Activated CD4-positive, alpha-beta T cell treated with anti-CD3 and anti-CD28 coated beads for 36 hours (primary cell): ENCODE measurements around the gene NFAT5. TPM values are rescaled to one million over a fixed set of nuclear protein-coding genes. Genes with fewer than 3 reads are reported as not detected.

Source experiments
- ATAC-seq: fragments of 200-7000 bp; cut with Tn5 transposase; one replicate; pipeline ENCODE4 v1.10.0; 2021; ENCODE audit warnings: mild to moderate bottlenecking, moderate library complexity
- CTCF ChIA-PET: fragments of 350-600 bp; sonication (Branson Sonifier 250); formaldehyde crosslinking; loops from one replicate; lab custom pipeline; 2021; ENCODE audit warnings: antibody characterized with exemption; lab: Charles Lee
- POLR2A ChIA-PET: fragments of 350-600 bp; sonication (Branson Sonifier 250); formaldehyde crosslinking; loops from one replicate; lab custom pipeline; 2021; ENCODE audit warnings: antibody characterized with exemption, inconsistent platforms; lab: Charles Lee
- DNase-seq: peaks from one replicate; pipeline ENCODE4 v3.0.0-alpha.2; 2020
- H3K27ac Mint-ChIP-seq: one replicate; pipeline ENCODE4 v1.8.0; 2021; ENCODE audit warnings: mixed read lengths
- H3K27me3 Mint-ChIP-seq: one replicate; pipeline ENCODE4 v1.8.0; 2021; ENCODE audit warnings: mixed read lengths
- H3K36me3 Mint-ChIP-seq: one replicate; pipeline ENCODE4 v1.8.0; 2021; ENCODE audit warnings: low read depth, mixed read lengths
- H3K4me1 Mint-ChIP-seq: one replicate; pipeline ENCODE4 v1.8.0; 2021; ENCODE audit warnings: mixed read lengths
- H3K4me3 Mint-ChIP-seq: one replicate; pipeline ENCODE4 v1.8.0; 2021; ENCODE audit warnings: mild to moderate bottlenecking, moderate library complexity, mixed read lengths
- H3K9me3 Mint-ChIP-seq: one replicate; pipeline ENCODE4 v1.8.0; 2021; ENCODE audit warnings: low read depth, mixed read lengths
- intact Hi-C, 2 experiments: fragments of 100-400 bp; cut with DNase I in 1 of 2; cut with micrococcal nuclease in 1 of 2; formaldehyde crosslinking; loops; one replicate each; pipeline versions ENCODE4 v1.14.2 to v1.15.1; 2022 to 2024; cut with DNase I, micrococcal nuclease
- microRNA-seq: library from miRNA; unstranded; fragments of <30 nt; microRNA quantifications from one replicate; pipeline ENCODE4 v1.2.0, GENCODE V29; 2021; ENCODE audit warnings: borderline replicate concordance
- total RNA-seq, 2 experiments: library from RNA; stranded (reverse); gene quantifications; one replicate each; pipeline ENCODE4 v1.2.3, GENCODE V29; 2021

NFAT5 gene
- total RNA-seq, 2 experiments from 2014 or later = 29.6 to 37.9 TPM

DNA sequence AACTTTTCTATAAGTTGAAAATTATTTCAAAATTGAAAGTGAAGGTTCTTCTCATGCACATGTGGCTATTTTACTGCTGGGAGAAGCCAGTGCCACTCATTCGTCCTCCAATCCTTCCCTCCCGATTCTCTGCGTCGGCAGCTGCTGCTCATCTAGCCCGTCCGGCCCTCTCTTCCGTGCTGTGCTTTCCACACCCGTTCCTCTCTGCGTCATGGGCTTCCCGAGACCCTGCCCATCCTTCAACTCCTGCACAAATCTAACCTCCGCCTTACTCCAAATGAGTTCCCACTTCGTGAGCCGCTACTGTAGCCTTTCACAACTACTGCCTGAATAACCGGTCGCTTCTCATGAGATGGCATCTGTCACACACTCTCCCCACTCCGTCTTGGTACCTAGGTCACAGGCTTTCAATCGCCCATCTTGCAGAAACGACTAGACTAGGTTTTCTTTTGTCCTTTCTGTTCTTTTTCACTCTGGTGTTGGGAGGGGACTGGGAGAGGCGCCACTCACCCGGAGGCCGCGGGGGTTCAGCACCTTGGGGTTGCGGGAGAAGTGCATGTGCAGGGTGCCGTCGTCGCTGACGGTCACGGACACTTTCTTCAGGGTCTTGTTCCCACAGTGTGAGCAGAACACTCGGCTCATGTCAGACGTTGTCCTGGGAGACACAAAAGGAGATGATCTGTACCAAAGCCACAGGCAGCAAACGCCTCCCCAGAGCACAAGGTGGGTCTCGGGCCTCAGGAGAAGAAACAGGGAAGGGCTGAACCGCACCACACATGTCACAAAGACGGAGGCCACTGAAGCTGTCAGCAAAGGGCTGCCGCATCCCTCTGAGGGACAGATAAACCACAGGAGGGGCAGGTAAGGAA is 178.8 kb downstream of the NFAT5 start:
- no peaks in the 10 kb centered on the region for H3K27me3 Mint-ChIP-seq
- H3K4me1 Mint-ChIP-seq = peaks cover 5% of the 10 kb centered on the region
- H3K36me3 Mint-ChIP-seq = peaks cover 72% of the 10 kb centered on the region
- ChIA-PET CTCF (interaction anchor here (1.6 kb wide), 1 partner anchor 10 kb away, joined by 7 read pairs; the partner anchor contains the start of gene NOB1), POLR2A (interaction anchor here (0.6 to 1.2 kb wide), 2 partner anchors 10 to 65 kb away, joined by 3 read pairs; partner anchors contain the start of gene NOB1)
- intact Hi-C loops = no loop called here
- no peak for ATAC-seq
- no peak overlapping the region for H3K4me3 Mint-ChIP-seq
- no peaks in the 10 kb centered on the region for H3K9me3 Mint-ChIP-seq
- DNase-seq = no peak
- peak overlapping the region; percentile 53 for H3K27ac Mint-ChIP-seq

DNA sequence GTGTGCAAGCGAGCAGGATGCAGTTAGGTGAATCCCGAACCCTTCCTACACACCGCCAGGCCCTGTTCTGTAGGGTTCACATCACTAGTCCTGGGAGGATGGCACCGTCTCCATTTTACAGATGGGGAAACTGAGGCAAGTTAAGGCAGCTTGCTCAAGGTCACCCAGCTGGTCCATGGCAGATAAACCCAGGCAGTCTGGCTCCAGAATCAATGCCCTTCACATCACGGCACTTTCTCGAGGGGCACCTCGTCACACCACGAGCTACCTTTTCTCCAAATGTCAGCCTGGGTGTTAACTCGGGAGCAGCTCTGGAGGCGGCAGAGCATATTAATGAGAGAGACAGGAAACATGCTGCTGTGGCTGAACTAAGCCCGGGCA is 179.5 kb downstream of the NFAT5 start:
- ATAC-seq (no peak), DNase-seq (no peak)
- intact Hi-C loops = no loop called here
- Mint-ChIP-seq H3K4me3 (no peak overlapping the region), H3K27ac (no peak overlapping the region), H3K4me1 (peaks cover 5% of the 10 kb centered on the region), H3K36me3 (peaks cover 69% of the 10 kb centered on the region), H3K9me3 (no peaks in the 10 kb centered on the region), H3K27me3 (no peaks in the 10 kb centered on the region)
- POLR2A ChIA-PET = interaction anchor here (1.2 kb wide), 1 partner anchor 10 kb away, joined by 3 read pairs; the partner anchor contains the start of gene NOB1
- CTCF ChIA-PET = interaction anchor here (1.6 kb wide), 1 partner anchor 9 kb away, joined by 7 read pairs; the partner anchor contains the start of gene NOB1

DNA sequence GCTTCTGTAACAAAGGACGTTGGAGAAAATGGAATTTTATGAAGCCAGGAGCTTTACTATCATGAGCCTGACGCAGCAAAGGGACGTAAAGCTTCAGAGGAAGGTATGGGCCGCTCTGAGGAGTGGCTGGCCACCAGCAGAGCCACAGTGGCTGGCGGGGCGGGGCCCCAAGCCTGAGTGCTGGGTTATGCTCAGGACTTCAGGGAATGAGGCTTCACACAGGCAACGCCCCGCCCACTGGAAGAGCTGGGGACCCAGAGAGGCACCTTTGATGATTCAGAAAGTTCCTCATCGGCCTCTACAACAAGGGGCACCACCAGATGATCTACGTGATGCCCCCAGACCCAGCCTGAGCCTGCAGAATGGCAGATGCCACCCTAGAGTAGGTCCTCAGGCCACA is 180.2 kb downstream of the NFAT5 start:
- Mint-ChIP-seq H3K4me1 (peaks cover 5% of the 10 kb centered on the region), H3K27me3 (no peaks in the 10 kb centered on the region), H3K4me3 (no peak overlapping the region), H3K9me3 (no peaks in the 10 kb centered on the region), H3K27ac (no peak overlapping the region), H3K36me3 (peaks cover 70% of the 10 kb centered on the region)
- DNase-seq (no peak), ATAC-seq (no peak)
- intact Hi-C loops = no loop called here
- ChIA-PET POLR2A (interaction anchor here (1.2 kb wide), 1 partner anchor 9 kb away, joined by 3 read pairs; the partner anchor contains the start of gene NOB1), CTCF (interaction anchor here (0.8 kb wide), 1 partner anchor 9 kb away, joined by 5 read pairs; the partner anchor contains the start of gene NOB1)

DNA sequence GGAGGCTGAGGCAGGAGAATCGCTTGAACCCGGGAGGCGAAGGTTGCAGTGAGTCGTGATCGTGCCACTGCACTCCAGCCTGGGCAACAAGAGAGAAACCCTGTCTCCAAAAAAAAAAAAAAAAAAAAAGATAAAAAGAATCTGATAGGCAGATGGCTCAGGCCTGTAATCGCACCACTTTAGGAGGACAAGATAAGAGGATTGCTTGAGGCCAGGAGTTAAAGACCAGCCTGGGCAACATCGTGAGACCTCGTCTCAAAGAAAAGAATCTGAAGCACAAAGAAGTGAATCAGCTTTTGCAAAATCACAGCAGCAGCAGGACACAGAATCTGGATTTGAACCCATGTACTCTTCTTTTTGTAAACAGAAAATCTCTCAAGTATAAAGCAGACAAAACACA is 181.3 kb downstream of the NFAT5 start:
- Mint-ChIP-seq H3K9me3 (no peaks in the 10 kb centered on the region), H3K36me3 (peaks cover 72% of the 10 kb centered on the region), H3K4me1 (peaks cover 13% of the 10 kb centered on the region), H3K27me3 (no peaks in the 10 kb centered on the region), H3K27ac (peak overlapping the region; percentile 65), H3K4me3 (no peak overlapping the region)
- CTCF ChIA-PET = no interaction called here
- no peak for DNase-seq
- intact Hi-C loops = no loop called here
- POLR2A ChIA-PET = interaction anchor here (1.0 kb wide), 1 partner anchor 8 kb away, joined by 6 read pairs; no protein-coding TSS in a partner anchor
- ATAC-seq = no peak

DNA sequence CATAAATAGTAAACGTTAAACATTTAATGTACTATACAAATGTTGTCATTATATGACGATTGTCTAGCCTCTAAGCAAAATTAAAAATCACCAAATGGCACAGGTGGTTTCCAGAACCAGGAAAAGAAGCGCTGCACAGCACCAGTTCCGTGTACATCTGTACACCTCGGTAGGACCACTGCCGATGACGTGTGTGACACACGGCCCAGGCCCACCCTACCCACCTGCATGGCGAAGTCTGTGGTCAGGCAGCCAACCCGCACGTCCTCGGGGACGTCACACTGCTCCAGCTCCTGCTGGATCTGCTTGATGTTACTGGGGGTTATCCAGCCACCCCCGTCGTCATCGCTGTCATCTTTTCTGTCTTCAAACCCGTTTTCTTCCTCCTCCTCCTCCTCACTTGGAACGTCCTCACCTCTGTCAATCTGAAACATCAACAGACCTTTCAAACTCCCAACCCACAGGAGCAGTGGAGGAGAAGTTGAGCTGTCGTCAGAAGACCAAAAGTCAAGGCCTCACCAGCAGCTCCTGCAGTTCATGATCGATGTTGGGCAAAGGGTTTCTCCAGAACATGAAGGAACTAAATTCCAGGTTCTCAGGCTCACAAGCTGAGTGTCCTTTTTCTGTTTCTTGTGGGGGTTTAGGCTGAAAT is 183.1 kb downstream of the NFAT5 start:
- no peak for DNase-seq
- Mint-ChIP-seq H3K9me3 (no peaks in the 10 kb centered on the region), H3K27ac (no peak overlapping the region)

DNA sequence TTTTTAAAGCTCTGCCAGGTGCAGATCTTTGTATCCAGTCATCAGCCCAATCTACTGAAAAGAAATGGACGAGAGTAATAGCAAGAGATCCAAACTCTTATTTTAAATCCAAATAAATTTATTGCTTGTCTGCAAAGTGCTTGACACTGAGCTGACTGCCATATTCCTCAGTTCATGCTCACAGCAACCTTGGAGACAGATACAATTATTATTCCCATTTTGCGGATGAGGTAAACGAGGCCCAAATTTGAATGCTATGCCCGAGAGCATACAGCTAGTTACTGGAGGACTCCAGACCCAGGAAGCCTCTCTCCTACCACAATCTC is 188.3 kb downstream of the NFAT5 start:
- Mint-ChIP-seq H3K27me3 (no peaks in the 10 kb centered on the region), H3K27ac (peak overlapping the region; percentile 98), H3K4me1 (peaks cover 23% of the 10 kb centered on the region), H3K4me3 (peak overlapping the region; percentile 96), H3K36me3 (peaks cover 39% of the 10 kb centered on the region), H3K9me3 (no peaks in the 10 kb centered on the region)
- ChIA-PET CTCF (interaction anchor here (0.6 to 3.1 kb wide), 29 partner anchors 8 to 881 kb away, joined by 3 to 40 read pairs (median 4); partner anchors contain the start of genes NQO1, TMED6 and WWP2), POLR2A (interaction anchor here (1.2 to 1.4 kb wide), 3 partner anchors 9 to 32 kb away, joined by 3 to 5 read pairs (median 4); partner anchors contain the start of gene NQO1)
- intact Hi-C loops = loop anchor here (1.0 to 2.0 kb wide), 6 partner anchors 28 to 443 kb away; partner anchors contain the start of genes NQO1 (in 2 of the 2), NFAT5 (in 1 of the 2) and VPS4A (in 1 of the 2)
- ATAC-seq (no peak), DNase-seq (no peak)

More for the DNA sequence above, 183.1 kb downstream of the NFAT5 start:
- H3K4me3 Mint-ChIP-seq = no peak overlapping the region
- H3K36me3 Mint-ChIP-seq = peaks cover 72% of the 10 kb centered on the region
- CTCF ChIA-PET = interaction anchor here (1.1 kb wide), 1 partner anchor 40 kb away, joined by 6 read pairs; no protein-coding TSS in a partner anchor
- POLR2A ChIA-PET = interaction anchor here (0.6 kb wide), 2 partner anchors 23 to 37 kb away, joined by 3 read pairs; partner anchors contain the start of gene NQO1
- no peak for ATAC-seq
- peaks cover 26% of the 10 kb centered on the region for H3K4me1 Mint-ChIP-seq
- intact Hi-C loops = no loop called here
- no peaks in the 10 kb centered on the region for H3K27me3 Mint-ChIP-seq

Small RNAs within 50 kb of the gene (microRNA-seq; reads per million reads assigned to microRNA genes)
- not detected for gene MIR1538

Other genes with a start within 250 kb of the NFAT5 start
- 10 to 100 TPM; 10.1 to 19.9 TPM for gene PDF, start 235.4 kb upstream of the NFAT5 start, total RNA-seq
- gene COG8, start 226.4 kb upstream of the NFAT5 start, total RNA-seq = 10 to 100 TPM; 30.0 to 30.3 TPM
- gene NIP7, start 226.2 kb upstream of the NFAT5 start, total RNA-seq = 10 to 100 TPM; 39.1 to 41.3 TPM
- 1 to 10 TPM; 1.2 to 1.3 TPM for gene TMED6, start 214.2 kb upstream of the NFAT5 start, total RNA-seq
- 10 to 100 TPM; 45.9 to 82.4 TPM for gene TERF2, start 180.0 kb upstream of the NFAT5 start, total RNA-seq
- gene CYB5B, start 141.3 kb upstream of the NFAT5 start, total RNA-seq = 100 to 1,000 TPM; 158 to 187 TPM
- 10 to 100 TPM in 1 of 2 experiments, 1 to 10 TPM in 1; 9.9 to 11.4 TPM for gene NQO1, start 160.6 kb downstream of the NFAT5 start, total RNA-seq
- gene NOB1, start 189.0 kb downstream of the NFAT5 start, total RNA-seq = 100 to 1,000 TPM; 109 to 112 TPM
- 10 to 100 TPM; 43.3 to 44.6 TPM for gene WWP2, start 196.4 kb downstream of the NFAT5 start, total RNA-seq